ENCODE data around the gene PLA2G3. TPM values are rescaled to one million over a fixed set of nuclear protein-coding genes. Genes with fewer than 3 reads are reported as not detected.

PLA2G3 gene
- total and polyA plus RNA-seq, 2 of the 8 experiments (the other 6 are each of a cell fraction or from before 2014, with no cell fraction given) = 18.1 to 25.9 TPM

GRCh38 chr22:31104869-31105268 is 35.4 kb downstream of the PLA2G3 start (continued):
- TF ChIP-seq KDM4A (IDR thresholded peaks at IDR 0.05; ENCODE audit: low read depth, low read length, severe bottlenecking) = no peak
- no peak for TF ChIP-seq KDM5A (IDR thresholded peaks at IDR 0.05; ENCODE audit: low read length)
- no peak for TF ChIP-seq POLR2A (IDR thresholded peaks at IDR 0.05; ENCODE audit: control extremely low read depth in 1 of 2, low read depth in 2 of 2, low read length in 2 of 2)
- TF ChIP-seq SUZ12 (IDR thresholded peaks at IDR 0.05; ENCODE audit: low read length) = no peak
- 0 out of 4 replicates have a peak, but pooled peaks of 1 of the 2 experiments have one; percentile 33 for TF ChIP-seq SIN3A (conservative IDR thresholded peaks at IDR 0.05 in 1 of 2, IDR thresholded peaks at IDR 0.05 in 1 of 2; ENCODE audit: low read depth in 1 of 2, low read length in 2 of 2)
- no peak for TF ChIP-seq RFX5 (IDR thresholded peaks at IDR 0.05; ENCODE audit: borderline replicate concordance, low read depth, low read length)
- TF ChIP-seq JUND (IDR thresholded peaks at IDR 0.05; ENCODE audit: low read length) = no peak
- TF ChIP-seq POLR2AphosphoS5 (IDR thresholded peaks at IDR 0.05; ENCODE audit: low read depth, low read length) = no peak; the same call in 1 of the 2 replicates
- no peak for TF ChIP-seq PHF8 (conservative IDR thresholded peaks at IDR 0.05; ENCODE audit: low read depth, low read length)
- TF ChIP-seq CTCF (IDR thresholded peaks at IDR 0.05; ENCODE audit: control extremely low read depth in 1 of 3, insufficient read depth in 1 of 3, low read depth in 1 of 3, low read length in 3 of 3) = peak; percentile 89 to 92 (median 89)
- TF ChIP-seq CHD1 (IDR thresholded peaks at IDR 0.05; ENCODE audit: low read depth, low read length) = no peak
- no peak for TF ChIP-seq GABPA (IDR thresholded peaks at IDR 0.05; ENCODE audit: borderline replicate concordance, insufficient read depth, low read length)
- TF ChIP-seq RXRA (IDR thresholded peaks at IDR 0.05; ENCODE audit: insufficient read depth, low read depth, low read length) = no peak
- no peak for TF ChIP-seq TAF1 (IDR thresholded peaks at IDR 0.05; ENCODE audit: low read depth, low read length)

Measured in H1 (cell line).